CD4-positive, alpha-beta T cell (primary cell): Measurements from ENCODE around the gene KCTD14. TPM values are rescaled to one million over a fixed set of nuclear protein-coding genes. Genes with fewer than 3 reads are reported as not detected.

ENCODE experiments used
- ATAC-seq: fragments of 200-7000 bp; cut with Tn5 transposase; one replicate; pipeline ENCODE4 v1.10.0; 2022; ENCODE audit warnings: mild to moderate bottlenecking; ENCODE audit not compliant: poor library complexity
- CTCF ChIA-PET: fragments of 350-600 bp; sonication (Branson Sonifier 250); formaldehyde crosslinking; loops from one replicate; lab custom pipeline; 2021; ENCODE audit warnings: antibody characterized with exemption, inconsistent platforms; lab: Charles Lee
- POLR2A ChIA-PET: fragments of 350-600 bp; sonication (Branson Sonifier 250); formaldehyde crosslinking; loops from one replicate; lab custom pipeline; 2021; ENCODE audit warnings: antibody characterized with exemption, inconsistent platforms; lab: Charles Lee
- DNase-seq, 14 experiments: peaks; one replicate each; pipeline ENCODE4 v3.0.0-alpha.2; 2013 to 2020; ENCODE audit warnings: mixed read lengths in 2 of 14
- H3K27ac ChIP-seq, 2 donors: one replicate each; pipeline versions ENCODE4 v1.5.1 to v1.7.0; 2013; ENCODE audit warnings: low read length in 2 of 2, low read depth in 1 of 2, mild to moderate bottlenecking in 1 of 2
- H3K27me3 ChIP-seq, 2 experiments: 1 replicate in 1 of 2; 2 replicates in 1 of 2; pipeline versions ENCODE4 v1.6.1 to v1.7.0; 2013; ENCODE audit warnings: low read length in 2 of 2, control low read depth in 1 of 2, mild to moderate bottlenecking in 1 of 2, moderate library complexity in 1 of 2; ENCODE audit not compliant: insufficient read depth in 2 of 2, control insufficient read depth in 1 of 2
- H3K36me3 ChIP-seq: one replicate; pipeline ENCODE4 v1.6.1; 2013; ENCODE audit warnings: low read length, control low read depth; ENCODE audit not compliant: insufficient read depth
- H3K4me1 ChIP-seq: one replicate; pipeline ENCODE4 v1.6.1; 2013; ENCODE audit warnings: low read length, control low read depth; ENCODE audit not compliant: insufficient read depth
- H3K4me3 ChIP-seq: one replicate; pipeline ENCODE4 v1.5.1; 2013; ENCODE audit warnings: mild to moderate bottlenecking, low read length, moderate library complexity
- H3K9me3 ChIP-seq, 2 experiments: 1 replicate in 1 of 2; 2 replicates in 1 of 2; pipeline versions ENCODE4 v1.6.1 to v1.7.0; 2013; ENCODE audit warnings: low read length in 2 of 2, mild to moderate bottlenecking in 2 of 2, control low read depth in 1 of 2, moderate library complexity in 1 of 2; ENCODE audit not compliant: control insufficient read depth in 1 of 2, insufficient read depth in 1 of 2
- H3K27ac Mint-ChIP-seq: one replicate; pipeline ENCODE4 v1.8.0; 2020; ENCODE audit warnings: mixed read lengths
- H3K27me3 Mint-ChIP-seq: one replicate; pipeline ENCODE4 v1.8.0; 2021; ENCODE audit warnings: mixed read lengths
- H3K36me3 Mint-ChIP-seq: one replicate; pipeline ENCODE4 v1.8.0; 2021; ENCODE audit warnings: low read depth, mixed read lengths
- H3K4me1 Mint-ChIP-seq: one replicate; pipeline ENCODE4 v1.8.0; 2021; ENCODE audit warnings: low read depth, mixed read lengths
- H3K4me3 Mint-ChIP-seq: one replicate; pipeline ENCODE4 v1.8.0; 2020; ENCODE audit warnings: mild to moderate bottlenecking, mixed read lengths
- H3K9me3 Mint-ChIP-seq: one replicate; pipeline ENCODE4 v1.8.0; 2020; ENCODE audit warnings: mixed read lengths
- CTCF ChIP-seq: fragments of 200-600 bp; IDR thresholded peaks from one replicate; pipeline ENCODE4 v1.8.0; 2022; ENCODE audit warnings: antibody characterized with exemption, mild to moderate bottlenecking
- intact Hi-C, 2 experiments: fragments of 100-400 bp; cut with DNase I in 1 of 2; cut with micrococcal nuclease in 1 of 2; formaldehyde crosslinking; loops; one replicate each; pipeline versions ENCODE4 v1.15.1 to v1.9.0; 2023 to 2025; cut with DNase I, micrococcal nuclease
- total RNA-seq, 174 experiments: library from RNA in 2 of 174; stranded (reverse) in 2 of 174; gene quantifications; one replicate each; pipeline ENCODE4 v1.2.3 and lab custom pipeline; 2021 to 2026

The KCTD14 gene
- total RNA-seq, 2 experiments from 2014 or later = 0.34 TPM; not detected in 1

GRCh38 chr11:78062671-78063070 is 39.6 kb upstream of the KCTD14 start:
- peaks cover 5% of the 10 kb centered on the region for H3K36me3 Mint-ChIP-seq
- H3K27ac ChIP-seq = no peak overlapping the region
- no peak for ATAC-seq
- no peak overlapping the region for H3K4me3 Mint-ChIP-seq
- H3K36me3 ChIP-seq = no peaks in the 10 kb centered on the region
- H3K4me3 ChIP-seq = no peak overlapping the region
- CTCF ChIA-PET = interaction anchor here (1.6 kb wide), 1 partner anchor 17 kb away, joined by 4 read pairs; no protein-coding TSS in a partner anchor
- no peak overlapping the region for H3K27ac Mint-ChIP-seq
- H3K27me3 ChIP-seq = no peaks in the 10 kb centered on the region
- TF ChIP-seq CTCF = no peak
- H3K4me1 Mint-ChIP-seq = no peaks in the 10 kb centered on the region
- H3K4me1 ChIP-seq = no peaks in the 10 kb centered on the region
- no peak for DNase-seq
- H3K27me3 Mint-ChIP-seq = no peaks in the 10 kb centered on the region
- POLR2A ChIA-PET = no interaction called here
- no peaks in the 10 kb centered on the region for H3K9me3 Mint-ChIP-seq
- no peaks in the 10 kb centered on the region for H3K9me3 ChIP-seq
- intact Hi-C loops = no loop called here

- no peak overlapping the region for H3K27ac ChIP-seq
- H3K36me3 ChIP-seq = no peaks in the 10 kb centered on the region
- no peaks in the 10 kb centered on the region for H3K9me3 ChIP-seq
- intact Hi-C loops = no loop called here
- no peak for TF ChIP-seq CTCF
- Mint-ChIP-seq H3K4me1 (no peaks in the 10 kb centered on the region), H3K9me3 (no peaks in the 10 kb centered on the region), H3K27ac (no peak overlapping the region), H3K36me3 (no peaks in the 10 kb centered on the region), H3K27me3 (no peaks in the 10 kb centered on the region), H3K4me3 (no peak overlapping the region)
- H3K27me3 ChIP-seq = no peaks in the 10 kb centered on the region
- ATAC-seq (no peak), DNase-seq (no peak)
- CTCF ChIA-PET = no interaction called here
- POLR2A ChIA-PET = interaction anchor here (1.0 kb wide), 1 partner anchor 17 kb away, joined by 3 read pairs; the partner anchor contains the start of gene NDUFC2
- H3K4me3 ChIP-seq = no peak overlapping the region
- H3K4me1 ChIP-seq = no peaks in the 10 kb centered on the region
These were observed 38.8 kb upstream of the KCTD14 start for GRCh38 chr11:78061921-78062311.

- H3K4me3 Mint-ChIP-seq = no peak overlapping the region
- no peaks in the 10 kb centered on the region for H3K9me3 ChIP-seq
- H3K4me1 ChIP-seq = no peaks in the 10 kb centered on the region
- no peaks in the 10 kb centered on the region for H3K27me3 Mint-ChIP-seq
- H3K36me3 Mint-ChIP-seq = no peaks in the 10 kb centered on the region
- ATAC-seq = no peak
- ChIA-PET POLR2A (interaction anchor here (0.6 to 1.0 kb wide), 2 partner anchors 9 to 18 kb away, joined by 3 read pairs; partner anchors contain the start of gene NDUFC2), CTCF (no interaction called here)
- H3K4me1 Mint-ChIP-seq = no peaks in the 10 kb centered on the region
- intact Hi-C loops = no loop called here
- no peak for TF ChIP-seq CTCF
- H3K27ac ChIP-seq = no peak overlapping the region
- DNase-seq = no peak
- H3K27ac Mint-ChIP-seq = no peak overlapping the region
- H3K36me3 ChIP-seq = no peaks in the 10 kb centered on the region
- H3K4me3 ChIP-seq = no peak overlapping the region
- H3K27me3 ChIP-seq = no peaks in the 10 kb centered on the region
- no peaks in the 10 kb centered on the region for H3K9me3 Mint-ChIP-seq
These were observed 38.2 kb upstream of the KCTD14 start for GRCh38 chr11:78061088-78061920.
